IPS-18a (cell line): ENCODE measurements around the gene ZMAT2.
A peak's percentile ranks its signal among the peaks of the same experiment; 100 is the strongest.
"Not testable (repeated sequence)": the region's sequence is repeated elsewhere in the genome, so short reads cannot be mapped to it uniquely, and the experiment has no call there.

Source experiments
- H3K27ac ChIP-seq: one replicate; pipeline ENCODE4 v1.5.1; 2013; ENCODE audit warnings: low read length
- H3K27me3 ChIP-seq: one replicate; pipeline ENCODE4 v1.6.1; 2013; ENCODE audit warnings: mild to moderate bottlenecking, low read length; ENCODE audit not compliant: control insufficient read depth, insufficient read depth
- H3K36me3 ChIP-seq: one replicate; pipeline ENCODE4 v1.6.1; 2013; ENCODE audit warnings: low read depth, low read length; ENCODE audit not compliant: control insufficient read depth
- H3K4me1 ChIP-seq: one replicate; pipeline ENCODE4 v1.6.1; 2013; ENCODE audit warnings: low read depth, low read length; ENCODE audit not compliant: control insufficient read depth
- H3K4me3 ChIP-seq: one replicate; pipeline ENCODE4 v1.5.1; 2013; ENCODE audit warnings: low read length
- H3K9ac ChIP-seq: one replicate; pipeline ENCODE4 v1.6.1; 2013; ENCODE audit warnings: mild to moderate bottlenecking, low read length, moderate library complexity
- H3K9me3 ChIP-seq: one replicate; pipeline ENCODE4 v1.6.1; 2013; ENCODE audit warnings: low read depth, low read length; ENCODE audit not compliant: control insufficient read depth

ZMAT2 gene

GRCh38 chr5:140713562-140714094 is 13.4 kb downstream of the ZMAT2 start:
- Histone ChIP-seq H3K27me3 (peaks cover 5% of the 10 kb centered on the region), H3K27ac (no peak overlapping the region), H3K4me1 (no peaks in the 10 kb centered on the region), H3K4me3 (no peak overlapping the region), H3K9me3 (no peaks in the 10 kb centered on the region), H3K36me3 (no peaks in the 10 kb centered on the region), H3K9ac (no peak overlapping the region)

GRCh38 chr5:140716238-140716637 is 16.0 kb downstream of the ZMAT2 start:
- not testable (repeated sequence) for H3K9ac ChIP-seq, H3K27me3 ChIP-seq, H3K27ac ChIP-seq, H3K4me3 ChIP-seq, H3K36me3 ChIP-seq, H3K9me3 ChIP-seq, H3K4me1 ChIP-seq

- no peaks in the 10 kb centered on the region for H3K27me3 ChIP-seq
- H3K9me3 ChIP-seq, result no peaks in the 10 kb centered on the region
- no peak overlapping the region for H3K4me3 ChIP-seq
- H3K4me1 ChIP-seq, result no peaks in the 10 kb centered on the region
- H3K36me3 ChIP-seq, result no peaks in the 10 kb centered on the region
- H3K9ac ChIP-seq, result no peak overlapping the region
- H3K27ac ChIP-seq, result no peak overlapping the region
These were observed 18.0 kb downstream of the ZMAT2 start for GRCh38 chr5:140718266-140718592.

- H3K27ac ChIP-seq, H3K9ac ChIP-seq, H3K27me3 ChIP-seq, H3K4me3 ChIP-seq, H3K36me3 ChIP-seq, H3K4me1 ChIP-seq, H3K9me3 ChIP-seq: not testable (repeated sequence)
These were observed 20.5 kb downstream of the ZMAT2 start for GRCh38 chr5:140720738-140721137.

- not testable (repeated sequence) for H3K9ac ChIP-seq, H3K4me1 ChIP-seq, H3K27me3 ChIP-seq, H3K4me3 ChIP-seq, H3K36me3 ChIP-seq, H3K27ac ChIP-seq, H3K9me3 ChIP-seq
These were observed 21.1 kb downstream of the ZMAT2 start for GRCh38 chr5:140721395-140721794.

- no peak overlapping the region for H3K27ac ChIP-seq
- no peaks in the 10 kb centered on the region for H3K27me3 ChIP-seq
- H3K9ac ChIP-seq, result peak overlapping the region; percentile 32
- no peaks in the 10 kb centered on the region for H3K4me1 ChIP-seq
- H3K36me3 ChIP-seq, result no peaks in the 10 kb centered on the region
- H3K4me3 ChIP-seq, result peak overlapping the region; percentile 86
- H3K9me3 ChIP-seq, result no peaks in the 10 kb centered on the region
These were observed 25.7 kb downstream of the ZMAT2 start for GRCh38 chr5:140725799-140726471.

- Histone ChIP-seq H3K4me1 (no peaks in the 10 kb centered on the region), H3K36me3 (no peaks in the 10 kb centered on the region), H3K27me3 (no peaks in the 10 kb centered on the region), H3K9me3 (peaks cover 8% of the 10 kb centered on the region), H3K9ac (no peak overlapping the region), H3K27ac (no peak overlapping the region), H3K4me3 (no peak overlapping the region)
These were observed 32.9 kb downstream of the ZMAT2 start for GRCh38 chr5:140733098-140733497.

- no peak overlapping the region for H3K9ac ChIP-seq
- no peaks in the 10 kb centered on the region for H3K36me3 ChIP-seq
- no peaks in the 10 kb centered on the region for H3K27me3 ChIP-seq
- peaks cover 11% of the 10 kb centered on the region for H3K9me3 ChIP-seq
- H3K4me3 ChIP-seq, result no peak overlapping the region
- H3K4me1 ChIP-seq, result no peaks in the 10 kb centered on the region
- H3K27ac ChIP-seq, result no peak overlapping the region
These were observed 34.1 kb downstream of the ZMAT2 start for GRCh38 chr5:140734354-140734753.

GRCh38 chr5:140737486-140737885 is 37.2 kb downstream of the ZMAT2 start:
- Histone ChIP-seq H3K36me3 (no peaks in the 10 kb centered on the region), H3K27me3 (no peaks in the 10 kb centered on the region), H3K27ac (no peak overlapping the region), H3K9ac (no peak overlapping the region), H3K4me1 (no peaks in the 10 kb centered on the region), H3K9me3 (peaks cover 16% of the 10 kb centered on the region), H3K4me3 (no peak overlapping the region)

- no peak overlapping the region for H3K4me3 ChIP-seq
- no peaks in the 10 kb centered on the region for H3K27me3 ChIP-seq
- H3K9ac ChIP-seq, result no peak overlapping the region
- no peaks in the 10 kb centered on the region for H3K36me3 ChIP-seq
- H3K4me1 ChIP-seq, result no peaks in the 10 kb centered on the region
- H3K27ac ChIP-seq, result no peak overlapping the region
- H3K9me3 ChIP-seq, result peaks cover 9% of the 10 kb centered on the region
These were observed 41.7 kb downstream of the ZMAT2 start for GRCh38 chr5:140741967-140742366.

GRCh38 chr5:140753561-140753960 is 53.3 kb downstream of the ZMAT2 start:
- H3K9ac ChIP-seq, result no peak overlapping the region
- no peak overlapping the region for H3K27ac ChIP-seq
- no peak overlapping the region for H3K4me3 ChIP-seq
- no peaks in the 10 kb centered on the region for H3K36me3 ChIP-seq
- peaks cover 46% of the 10 kb centered on the region for H3K9me3 ChIP-seq
- H3K27me3 ChIP-seq, result no peaks in the 10 kb centered on the region
- no peaks in the 10 kb centered on the region for H3K4me1 ChIP-seq
